GM21576 (cell line): Measurements from ENCODE around the gene CFAP43.

Experiments used
- ATAC-seq: cut with Tn5 transposase; IDR thresholded peaks from one replicate; pipeline ENCODE4 v1.9.1; 2021; ENCODE audit warnings: mild to moderate bottlenecking, moderate library complexity; ENCODE audit not compliant: unreplicated experiment

The CFAP43 gene

GRCh38 chr10:104231784-104232612, at the start of gene CFAP43:
Gene CFAP43 (minus strand): TSS chr10:104232364. CDS start chr10:104232246, 118 bp downstream.
- peak; percentile 100 for ATAC-seq

DNA sequence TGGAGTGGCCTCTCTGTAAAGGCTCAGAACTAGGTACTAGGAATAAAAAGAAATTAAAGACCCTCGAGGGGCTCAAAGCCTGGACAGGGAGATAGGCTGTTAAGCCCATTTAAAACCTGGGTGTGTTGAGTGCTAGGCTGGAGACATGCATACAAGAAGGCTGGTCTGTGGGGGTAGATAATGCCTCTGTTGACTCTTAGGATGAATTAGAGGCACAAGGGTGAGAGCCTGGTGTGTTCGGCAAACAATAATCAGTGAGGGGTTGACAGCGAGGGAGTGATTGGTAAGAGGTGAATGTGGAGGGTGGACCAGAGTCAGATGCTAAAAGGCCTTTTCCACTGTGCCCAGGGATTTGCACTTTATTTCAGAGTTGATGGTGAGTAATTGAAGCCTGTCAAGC, 49.5 kb upstream of the CFAP43 start:
- ATAC-seq, result no peak

GRCh38 chr10:104279550-104280259, 47.5 kb upstream of the CFAP43 start:
- ATAC-seq, result no peak

DNA sequence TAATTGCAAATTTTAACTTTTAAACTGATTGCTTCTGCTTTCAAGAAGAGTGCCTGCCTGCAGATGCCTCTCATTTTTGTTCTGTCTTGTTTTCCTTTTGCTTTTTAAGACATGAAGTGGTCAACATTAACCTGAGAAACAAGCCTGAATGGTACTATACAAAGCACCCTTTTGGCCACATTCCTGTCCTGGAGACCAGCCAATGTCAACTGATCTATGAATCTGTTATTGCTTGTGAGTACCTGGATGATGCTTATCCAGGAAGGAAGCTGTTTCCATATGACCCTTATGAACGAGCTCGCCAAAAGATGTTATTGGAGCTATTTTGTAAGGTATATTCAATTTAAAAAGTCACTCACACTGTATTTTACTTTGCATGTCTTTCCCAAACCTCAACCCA, 45.6 kb upstream of the CFAP43 start:
- ATAC-seq, result no peak

- ATAC-seq, result no peak
These were observed 44.0 kb upstream of the CFAP43 start for GRCh38 chr10:104276192-104276591.

- peak; percentile 75 for ATAC-seq
These were observed 42.9 kb upstream of the CFAP43 start for GRCh38 chr10:104274762-104275721.

DNA sequence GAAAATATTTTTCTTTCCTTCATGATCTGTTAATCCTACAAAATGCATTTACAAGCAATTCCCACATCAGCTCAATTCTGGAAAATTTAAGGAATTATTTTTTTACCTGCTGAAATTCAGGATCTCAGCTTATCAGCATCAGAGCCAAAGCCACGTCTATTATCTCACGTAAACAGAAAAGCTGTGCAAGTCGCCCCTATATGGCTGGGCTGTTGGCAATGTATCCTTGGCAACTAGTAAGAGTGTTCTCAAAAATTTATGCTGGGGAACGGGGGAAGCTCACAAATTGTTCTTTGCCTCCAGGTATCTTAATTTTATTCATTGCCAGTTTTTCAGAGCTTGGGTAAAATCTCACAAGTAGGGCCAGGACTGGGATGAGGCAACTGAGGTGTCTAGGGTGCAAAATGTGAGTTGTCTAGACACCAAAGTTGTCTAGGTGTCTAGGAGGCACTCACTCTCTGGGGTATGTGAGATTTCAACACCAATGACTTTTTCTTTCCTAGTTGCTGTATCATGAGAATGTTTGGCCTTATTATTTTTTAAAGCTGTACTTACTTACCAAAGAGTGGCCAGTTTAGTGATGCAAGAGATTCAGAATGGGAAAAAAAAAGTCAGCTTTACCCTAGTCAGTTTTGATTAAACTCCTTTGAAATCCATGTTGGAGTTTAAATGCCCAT, 41.9 kb upstream of the CFAP43 start:
- no peak for ATAC-seq

- ATAC-seq, result no peak
These were observed 41.1 kb upstream of the CFAP43 start for GRCh38 chr10:104273286-104273685.

DNA sequence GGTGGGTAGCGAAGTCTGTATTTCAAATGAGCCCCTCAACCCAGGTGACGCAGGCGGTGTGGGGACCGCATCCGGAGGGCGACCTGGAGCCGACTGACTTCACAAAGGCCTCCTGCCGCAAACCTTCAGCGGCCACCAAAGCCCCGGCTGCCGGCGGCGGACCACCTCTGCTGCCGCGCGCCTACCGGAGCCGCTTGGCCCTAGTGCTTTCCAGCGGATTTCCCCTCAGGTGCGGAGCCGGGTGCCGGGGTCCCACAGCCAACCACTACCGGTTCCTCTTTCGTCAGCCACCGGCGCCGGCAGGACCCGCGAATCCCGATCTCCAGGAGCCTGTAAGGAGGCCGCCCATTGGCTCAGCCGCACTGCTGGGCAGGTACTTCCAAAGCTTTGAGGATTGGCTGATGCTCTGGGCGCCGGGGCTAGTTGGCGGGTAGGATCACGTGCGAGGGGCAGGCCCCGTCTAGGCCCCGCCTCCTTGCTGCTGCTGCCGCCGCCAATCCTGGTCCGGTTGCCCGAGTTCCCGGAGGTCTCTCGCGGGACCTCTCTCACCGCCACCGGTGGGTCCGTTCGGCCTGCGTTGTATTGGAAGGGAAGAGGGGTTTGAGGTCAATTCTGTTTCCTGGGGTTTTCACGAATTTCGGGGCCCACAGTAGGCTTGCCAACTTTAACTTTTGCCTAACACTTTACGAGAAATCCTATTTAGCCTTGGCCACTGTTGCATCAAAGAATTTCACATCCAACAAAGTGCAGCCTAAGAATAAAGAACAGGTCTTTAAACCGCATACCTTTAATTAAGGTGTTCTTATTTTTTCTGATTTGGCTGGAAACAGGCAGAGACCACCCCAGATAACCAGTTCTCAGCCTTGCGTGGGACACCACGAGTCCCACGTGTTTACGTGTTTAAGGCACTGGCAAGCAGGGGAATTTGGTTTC, 36.8 kb upstream of the CFAP43 start, which contains the start of gene GSTO2:
Gene GSTO2 (plus strand): TSS at position 472 of the 933 bp plus-strand sequence. CDS start 5,732 bp downstream, outside the sequence.
- peak; percentile 99 for ATAC-seq

DNA sequence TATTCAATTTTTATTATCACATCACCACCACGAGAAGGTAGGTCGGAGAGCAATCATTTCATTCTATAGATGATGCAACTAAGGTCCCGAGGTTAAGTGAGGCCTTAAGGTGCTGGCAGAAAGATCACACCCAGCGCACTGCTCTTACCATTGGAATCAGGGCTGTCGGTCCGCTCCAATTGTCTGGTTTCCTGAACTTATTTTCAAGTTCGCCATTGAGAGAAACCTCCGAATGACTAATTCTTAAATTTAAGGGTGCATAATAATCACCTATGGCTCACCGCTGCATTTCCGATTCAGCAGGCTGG, 36.2 kb upstream of the CFAP43 start:
- ATAC-seq, result no peak

GRCh38 chr10:104267721-104268404, 35.7 kb upstream of the CFAP43 start:
- no peak for ATAC-seq

DNA sequence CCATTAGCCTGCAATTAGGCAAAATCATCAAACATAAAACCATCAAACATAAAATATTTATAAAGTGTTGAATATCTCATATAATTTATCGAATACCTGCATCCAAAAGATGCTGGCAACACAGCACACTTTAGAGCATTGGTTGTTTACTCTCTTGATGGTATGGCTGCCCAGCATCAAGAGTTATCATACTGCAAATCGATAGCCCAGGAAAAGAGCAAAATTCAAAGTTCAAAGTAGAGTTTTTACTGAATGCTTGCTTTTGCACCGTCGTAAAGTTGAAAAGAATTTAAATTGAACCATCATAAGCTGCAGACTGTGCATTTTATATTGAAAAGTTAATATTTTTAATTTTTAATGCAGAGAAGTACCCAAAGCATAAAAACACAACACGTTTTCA, 32.6 kb upstream of the CFAP43 start:
- no peak for ATAC-seq

- no peak for ATAC-seq
These were observed 29.9 kb upstream of the CFAP43 start for GRCh38 chr10:104262055-104262454.

- no peak for ATAC-seq
These were observed 28.6 kb upstream of the CFAP43 start for GRCh38 chr10:104260775-104261115.

DNA sequence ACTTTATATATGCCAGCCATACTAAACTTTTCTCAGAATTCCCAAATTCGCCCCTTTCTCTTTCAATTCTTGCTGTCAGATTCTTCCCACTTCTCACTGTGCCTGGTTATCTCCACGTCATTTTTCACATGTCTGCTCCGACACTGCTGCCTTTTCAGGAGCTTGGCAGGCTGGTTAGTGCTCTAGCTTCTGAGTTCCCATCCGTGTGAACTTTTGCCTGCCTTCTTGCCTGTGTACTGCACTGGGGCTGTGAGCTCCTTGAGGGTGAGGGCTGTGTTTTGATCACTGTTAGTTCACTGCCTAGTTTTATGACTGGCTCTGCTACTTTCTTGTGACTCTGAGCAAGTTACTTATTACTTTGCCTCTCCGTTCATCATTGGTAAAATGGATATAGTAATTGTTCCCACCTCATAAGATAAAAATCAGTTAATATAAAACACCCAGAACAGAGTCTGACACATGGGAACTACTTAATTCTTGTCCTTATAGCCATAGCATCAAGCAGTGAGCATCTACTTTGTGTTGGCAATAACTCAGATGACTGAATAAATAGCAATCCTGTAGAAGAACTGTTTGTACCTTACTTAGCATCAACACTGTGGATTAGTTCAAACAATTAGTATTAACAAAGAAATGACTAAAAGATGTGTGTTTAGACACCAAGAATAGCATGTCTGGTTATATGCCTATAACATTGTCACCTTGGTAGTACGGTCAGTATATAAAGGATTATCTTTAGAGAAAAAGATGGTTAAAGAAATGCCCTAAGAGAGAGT, 28.0 kb upstream of the CFAP43 start:
- ATAC-seq, result no peak

DNA sequence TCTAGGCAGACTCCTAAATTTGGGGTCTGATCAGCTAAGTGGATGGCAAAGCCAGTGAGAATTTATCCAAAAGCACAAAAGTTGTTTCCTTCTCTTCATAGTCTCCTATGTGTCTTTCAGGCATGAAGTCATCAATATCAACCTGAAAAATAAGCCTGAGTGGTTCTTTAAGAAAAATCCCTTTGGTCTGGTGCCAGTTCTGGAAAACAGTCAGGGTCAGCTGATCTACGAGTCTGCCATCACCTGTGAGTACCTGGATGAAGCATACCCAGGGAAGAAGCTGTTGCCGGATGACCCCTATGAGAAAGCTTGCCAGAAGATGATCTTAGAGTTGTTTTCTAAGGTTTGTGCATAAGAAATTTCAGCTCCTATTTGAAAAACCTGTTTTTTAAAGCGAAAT, 27.3 kb upstream of the CFAP43 start:
- ATAC-seq, result no peak

DNA sequence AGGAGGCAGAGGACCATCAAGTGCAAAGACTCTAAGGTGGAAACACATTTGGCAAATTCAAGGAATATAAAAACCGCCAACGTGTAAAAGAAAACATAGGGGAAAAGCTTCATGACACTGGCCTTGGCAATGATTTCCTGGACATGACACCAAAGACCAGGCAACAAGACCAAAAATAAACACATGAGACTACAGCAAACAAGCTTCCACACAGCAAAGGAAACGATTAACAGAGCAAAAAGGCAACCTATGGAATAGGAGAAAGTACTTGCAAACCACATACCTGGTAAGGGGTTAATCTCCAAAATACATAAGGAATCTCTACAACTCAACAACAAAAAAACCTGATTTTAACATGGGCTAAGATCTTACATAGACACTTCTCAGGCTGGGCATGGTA, 26.0 kb upstream of the CFAP43 start:
- no peak for ATAC-seq

GRCh38 chr10:104257235-104257634, 25.1 kb upstream of the CFAP43 start:
- ATAC-seq, result no peak
